ENCODE data around the gene IKZF2.

DNA sequence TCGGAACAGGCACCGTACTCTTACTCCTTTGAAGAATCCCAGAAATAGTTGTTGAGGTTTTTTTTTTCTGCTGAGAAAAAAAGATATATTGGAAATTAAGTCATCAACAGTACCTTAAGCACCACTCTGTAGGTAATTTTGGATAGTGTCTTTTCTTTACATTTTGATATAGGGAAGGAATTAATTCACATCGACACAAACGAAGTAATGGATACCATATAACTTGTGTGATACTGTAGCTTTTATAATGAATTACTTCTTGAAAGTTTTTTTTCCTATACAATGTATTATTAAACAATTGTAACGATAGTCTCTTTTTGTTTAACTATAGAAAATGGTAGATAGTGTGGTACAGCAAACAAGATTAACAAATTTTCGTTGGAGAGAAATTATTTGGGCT lies 1.5 kb upstream of the IKZF2 start:
- TF ChIP-seq CTCF (IDR thresholded peaks at IDR 0.05 in 8 of 11, conservative IDR thresholded peaks at IDR 0.05 in 3 of 11) (no peak), POLR2AphosphoS5 (IDR thresholded peaks at IDR 0.05) (no peak)

Measured in spleen (tissue), 7 donors.